ACHN (cell line): ENCODE data around the gene STKLD1.

Source experiments
- DNase-seq: peaks from one replicate; pipeline ENCODE4 v3.0.0-alpha.2; 2015
- in situ Hi-C: cut with HindIII; loops from 2 replicates; pipeline ENCODE4 v1.10.0; 2017; ENCODE audit warnings: low sequenced_read_pairs, low pct_ligation_motif_present, low pct_unique_long_range_greater_than_20kb

STKLD1 gene

GRCh38 chr9:133425049-133425632, 49.0 kb downstream of the STKLD1 start:
- DNase-seq = no peak
- in situ Hi-C loops = no loop called here

DNA sequence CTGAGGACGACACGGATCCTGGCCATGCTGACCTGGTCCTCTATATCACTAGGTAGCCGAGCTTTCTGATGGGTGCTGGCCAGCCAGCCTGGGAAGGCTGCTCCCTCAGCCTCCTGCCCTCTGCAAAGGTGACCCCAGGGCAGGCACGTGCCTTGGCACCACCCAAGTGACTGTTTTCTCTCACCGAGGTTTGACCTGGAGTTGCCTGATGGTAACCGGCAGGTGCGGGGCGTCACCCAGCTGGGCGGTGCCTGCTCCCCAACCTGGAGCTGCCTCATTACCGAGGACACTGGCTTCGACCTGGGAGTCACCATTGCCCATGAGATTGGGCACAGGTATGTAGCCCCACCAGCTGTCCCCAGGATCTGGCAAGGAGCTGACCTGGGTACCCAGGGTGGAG, 49.8 kb downstream of the STKLD1 start:
- DNase-seq = no peak

DNA sequence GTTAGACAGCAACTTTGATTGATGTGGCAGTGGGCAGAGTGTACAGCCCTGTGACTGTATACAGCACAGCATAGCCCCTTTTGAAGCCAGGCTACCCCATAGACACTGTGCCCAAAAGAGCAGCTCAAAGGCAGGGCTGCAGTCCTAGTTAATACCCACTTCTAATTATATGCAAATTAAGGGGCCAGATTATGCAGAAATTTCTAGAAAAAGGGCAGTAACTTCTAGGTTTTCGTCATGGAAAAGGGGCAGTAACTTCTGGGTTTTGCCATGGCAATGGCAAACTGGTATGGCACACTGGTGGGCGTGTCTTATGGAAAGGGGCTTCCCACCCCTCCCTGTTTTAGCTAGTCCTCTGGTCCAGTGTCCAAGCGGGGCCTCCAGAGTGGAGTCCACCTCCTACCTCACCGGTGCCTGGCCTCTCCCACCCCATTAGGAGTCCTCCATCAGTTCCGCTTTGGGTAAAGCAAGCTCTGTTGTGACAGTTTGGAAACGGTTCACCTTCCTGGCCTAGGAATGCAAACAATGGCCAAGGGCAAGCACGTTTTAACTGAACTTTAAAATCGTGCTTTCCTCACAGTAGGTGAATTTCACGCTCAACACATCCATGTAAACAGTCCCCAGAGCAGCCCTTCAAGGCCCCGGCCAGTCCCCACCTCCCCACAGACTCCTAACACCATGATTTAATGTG, 51.6 kb downstream of the STKLD1 start:
- no peak for DNase-seq
- in situ Hi-C loops = no loop called here

More for the DNA sequence above, 49.8 kb downstream of the STKLD1 start:
- in situ Hi-C loops = no loop called here

DNA sequence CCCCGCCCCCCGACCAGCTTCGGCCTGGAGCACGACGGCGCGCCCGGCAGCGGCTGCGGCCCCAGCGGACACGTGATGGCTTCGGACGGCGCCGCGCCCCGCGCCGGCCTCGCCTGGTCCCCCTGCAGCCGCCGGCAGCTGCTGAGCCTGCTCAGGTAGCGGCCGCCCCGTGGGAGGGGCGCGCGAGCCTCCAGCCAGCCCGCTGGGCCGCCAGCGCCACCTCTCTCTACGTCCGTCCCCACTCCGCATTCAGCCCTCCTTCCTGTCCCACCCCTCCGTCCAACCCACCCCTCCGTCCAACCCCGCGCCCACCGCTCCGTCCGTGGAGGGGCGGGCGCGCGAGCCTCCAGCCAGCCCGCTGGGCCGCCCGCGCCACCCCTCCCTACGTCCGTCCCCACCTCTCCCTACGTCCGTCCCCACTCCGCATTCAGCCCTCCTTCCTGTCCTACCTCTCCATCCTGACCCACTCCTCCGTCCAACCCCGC, 52.5 kb downstream of the STKLD1 start:
- DNase-seq = peak; percentile 5

GRCh38 chr9:133429214-133429613, 53.0 kb downstream of the STKLD1 start:
- in situ Hi-C loops = no loop called here
- DNase-seq = no peak

More for the DNA sequence above, 52.5 kb downstream of the STKLD1 start:
- in situ Hi-C loops = no loop called here

DNA sequence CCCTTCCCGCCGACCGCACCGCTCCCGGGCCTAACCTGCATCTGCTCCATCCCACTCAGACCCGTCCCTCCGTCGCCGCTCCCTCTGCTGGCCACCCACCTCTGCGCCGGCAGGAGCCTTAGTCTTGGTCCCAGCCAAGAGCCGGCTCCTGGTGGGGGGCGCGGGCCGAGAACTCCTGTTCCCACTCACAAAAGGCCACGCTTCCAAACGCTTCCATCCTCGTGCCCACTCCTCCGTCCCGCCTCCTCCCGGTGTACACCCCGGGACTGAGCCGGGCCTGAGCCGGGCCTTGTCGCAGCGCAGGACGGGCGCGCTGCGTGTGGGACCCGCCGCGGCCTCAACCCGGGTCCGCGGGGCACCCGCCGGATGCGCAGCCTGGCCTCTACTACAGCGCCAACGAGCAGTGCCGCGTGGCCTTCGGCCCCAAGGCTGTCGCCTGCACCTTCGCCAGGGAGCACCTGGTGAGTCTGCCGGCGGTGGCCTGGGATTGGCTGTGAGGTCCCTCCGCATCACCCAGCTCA, 53.5 kb downstream of the STKLD1 start:
- in situ Hi-C loops = no loop called here
- no peak for DNase-seq

- in situ Hi-C loops = no loop called here
- no peak for DNase-seq
Observed at GRCh38 chr9:133430244-133430643, 54.1 kb downstream of the STKLD1 start.

- no peak for DNase-seq
- in situ Hi-C loops = no loop called here
Observed at GRCh38 chr9:133433351-133433843, 57.2 kb downstream of the STKLD1 start.

- DNase-seq = no peak
- in situ Hi-C loops = no loop called here
Observed at GRCh38 chr9:133436681-133437080, 60.5 kb downstream of the STKLD1 start.

- DNase-seq = no peak
- in situ Hi-C loops = no loop called here
Observed at GRCh38 chr9:133437753-133438531, 61.8 kb downstream of the STKLD1 start.

DNA sequence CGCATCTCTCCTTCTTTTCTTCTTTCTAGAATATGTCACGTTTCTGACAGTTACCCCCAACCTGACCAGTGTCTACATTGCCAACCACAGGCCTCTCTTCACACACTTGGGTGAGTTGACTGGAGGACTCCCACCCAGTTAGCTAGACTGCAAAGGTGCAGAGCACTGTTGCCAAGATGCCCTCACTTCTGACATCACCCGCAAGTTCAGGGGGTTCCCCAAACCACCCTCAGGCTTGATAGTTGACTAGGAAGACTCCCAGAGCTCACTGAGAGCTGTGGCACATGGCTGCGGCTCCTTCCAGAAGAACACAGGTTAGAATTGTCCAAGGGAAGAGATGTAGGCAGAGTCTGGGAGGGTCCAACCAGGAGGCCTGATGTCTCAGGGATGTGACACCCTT, 63.2 kb downstream of the STKLD1 start:
- no peak for DNase-seq
- in situ Hi-C loops = no loop called here

GRCh38 chr9:133440874-133441273, 64.7 kb downstream of the STKLD1 start:
- DNase-seq = no peak
- in situ Hi-C loops = no loop called here

DNA sequence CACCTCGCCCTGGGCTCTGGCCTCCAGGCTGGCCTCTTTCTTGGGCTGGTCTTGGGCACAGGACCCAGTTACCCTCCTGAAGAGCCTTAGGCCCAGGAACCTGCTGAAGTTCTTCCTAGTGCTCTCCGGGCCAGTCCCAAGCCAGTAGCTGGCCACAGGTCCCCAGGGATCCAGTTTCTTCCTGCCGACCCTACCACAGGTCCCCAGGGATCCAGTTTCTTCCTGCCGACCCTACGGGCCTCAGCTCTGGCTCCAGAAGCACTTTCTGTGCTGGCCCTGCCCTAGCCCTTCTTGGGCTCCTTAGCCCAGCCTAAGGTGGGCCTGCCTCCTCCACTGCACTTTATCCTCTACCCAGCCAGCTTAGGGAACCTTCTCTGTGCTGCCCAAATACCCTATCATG, 65.4 kb downstream of the STKLD1 start:
- no peak for DNase-seq
- in situ Hi-C loops = no loop called here

GRCh38 chr9:133443248-133443647, 67.1 kb downstream of the STKLD1 start:
- no peak for DNase-seq
- in situ Hi-C loops = no loop called here

- DNase-seq = peak; percentile 31
- in situ Hi-C loops = no loop called here
Observed at GRCh38 chr9:133443982-133444381, 67.8 kb downstream of the STKLD1 start.

DNA sequence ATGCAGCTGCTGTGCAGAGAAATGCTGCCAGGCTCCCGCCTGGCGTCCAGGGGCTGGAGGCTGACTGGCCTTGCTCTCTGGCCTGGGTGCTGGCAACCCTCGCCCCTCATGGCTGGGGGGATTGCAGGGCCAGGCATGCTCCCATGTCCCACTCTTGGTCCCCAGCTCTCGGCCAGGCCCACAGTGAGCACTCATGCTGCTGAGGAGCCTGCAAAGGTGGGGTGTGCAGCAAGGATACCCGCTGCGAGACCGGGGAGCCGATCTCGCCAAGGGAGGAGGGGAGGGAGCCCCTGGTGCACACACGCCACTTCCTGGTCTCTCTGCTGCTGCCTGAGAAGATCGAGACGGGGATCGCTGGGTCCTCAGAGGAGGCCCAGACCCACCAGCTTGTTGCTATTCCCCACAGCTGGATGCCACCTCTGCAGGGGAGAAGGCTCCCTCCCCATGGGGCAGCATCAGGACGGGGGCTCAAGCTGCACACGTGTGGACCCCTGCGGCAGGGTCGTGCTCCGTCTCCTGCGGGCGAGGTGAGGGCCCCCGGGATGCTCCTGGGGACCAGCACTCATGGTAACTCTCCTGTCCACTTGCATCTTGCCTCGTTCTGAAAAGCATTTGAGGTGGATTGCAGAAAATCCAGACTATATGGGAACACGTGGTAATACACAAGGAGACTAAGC, 69.3 kb downstream of the STKLD1 start:
- no peak for DNase-seq
- in situ Hi-C loops = no loop called here

DNA sequence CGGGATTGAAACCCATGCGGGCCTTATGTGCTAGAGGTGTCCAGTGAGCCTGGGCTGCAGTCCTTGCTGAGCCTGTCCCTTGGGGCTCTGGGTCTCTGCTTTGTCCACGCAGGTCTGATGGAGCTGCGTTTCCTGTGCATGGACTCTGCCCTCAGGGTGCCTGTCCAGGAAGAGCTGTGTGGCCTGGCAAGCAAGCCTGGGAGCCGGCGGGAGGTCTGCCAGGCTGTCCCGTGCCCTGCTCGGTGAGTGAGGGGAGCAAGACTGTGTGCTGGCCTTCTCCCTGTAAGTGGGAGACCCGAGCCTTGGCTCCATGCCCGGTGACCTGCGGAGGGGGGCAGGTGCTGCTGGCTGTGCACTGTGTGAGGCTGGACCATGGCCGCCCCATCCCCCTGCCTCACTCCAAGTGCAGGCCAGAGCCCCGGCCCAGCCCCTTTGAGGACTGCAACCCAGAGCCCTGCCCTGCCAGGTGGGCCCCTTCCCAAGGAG, 72.4 kb downstream of the STKLD1 start:
- no peak for DNase-seq
- in situ Hi-C loops = no loop called here

DNA sequence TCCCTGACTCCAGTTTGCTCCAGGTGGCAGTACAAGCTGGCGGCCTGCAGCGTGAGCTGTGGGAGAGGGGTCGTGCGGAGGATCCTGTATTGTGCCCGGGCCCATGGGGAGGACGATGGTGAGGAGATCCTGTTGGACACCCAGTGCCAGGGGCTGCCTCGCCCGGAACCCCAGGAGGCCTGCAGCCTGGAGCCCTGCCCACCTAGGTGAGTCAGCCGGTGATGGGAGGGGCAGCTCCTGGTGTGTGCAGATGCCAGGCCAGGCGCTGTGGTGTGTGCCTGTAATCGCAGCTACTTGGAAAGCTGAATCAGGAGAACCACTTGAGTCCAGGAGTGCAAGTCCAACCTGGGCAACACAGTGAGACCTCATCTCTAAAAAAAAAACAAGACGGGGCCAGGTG, 73.6 kb downstream of the STKLD1 start:
- in situ Hi-C loops = no loop called here
- peak; percentile 62 for DNase-seq
